ENCODE measurements around the gene SLC7A7.

DNA sequence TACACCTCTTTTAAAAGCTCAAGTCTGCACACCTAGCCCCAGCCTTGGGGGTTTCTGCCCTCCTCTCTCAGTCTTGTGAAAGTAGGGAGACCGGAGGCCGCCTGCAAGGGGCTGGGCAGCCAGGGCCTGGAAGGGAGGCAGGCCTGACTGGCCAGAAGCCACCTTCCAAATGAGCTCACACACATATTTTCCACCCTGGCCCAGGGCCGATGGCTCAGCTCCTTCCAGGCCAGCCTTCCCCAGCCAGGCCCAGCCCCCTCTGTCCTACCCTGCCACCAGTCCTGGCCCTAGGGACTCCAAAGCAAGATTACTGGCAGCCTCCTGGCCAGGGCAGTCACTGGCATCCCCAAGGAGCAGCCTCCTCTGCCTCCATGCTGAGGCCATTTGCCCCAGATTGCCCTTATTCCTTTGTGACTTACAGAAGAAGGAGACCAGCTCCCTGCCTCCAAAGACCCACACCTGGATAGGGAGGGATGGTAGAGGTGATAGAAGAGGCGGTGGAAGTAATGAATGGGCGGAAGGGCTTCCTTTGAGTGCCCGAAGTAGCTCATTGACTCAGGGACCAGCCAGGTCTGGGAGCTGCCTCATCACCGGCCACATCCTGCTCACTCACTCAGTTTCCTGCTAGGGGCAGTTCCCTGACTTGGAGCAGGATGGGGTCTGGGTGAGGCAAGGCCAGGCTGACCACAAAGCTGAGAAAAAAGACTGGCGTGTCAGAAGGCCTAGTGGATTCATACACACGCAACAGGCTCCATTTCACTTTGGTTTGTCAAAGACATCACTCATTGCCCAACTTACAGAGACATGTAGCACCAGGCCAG is 35.9 kb upstream of the SLC7A7 start:
- TF ChIP-seq POLR2A (conservative IDR thresholded peaks at IDR 0.05) = no peak
- TF ChIP-seq, protein P1, sequence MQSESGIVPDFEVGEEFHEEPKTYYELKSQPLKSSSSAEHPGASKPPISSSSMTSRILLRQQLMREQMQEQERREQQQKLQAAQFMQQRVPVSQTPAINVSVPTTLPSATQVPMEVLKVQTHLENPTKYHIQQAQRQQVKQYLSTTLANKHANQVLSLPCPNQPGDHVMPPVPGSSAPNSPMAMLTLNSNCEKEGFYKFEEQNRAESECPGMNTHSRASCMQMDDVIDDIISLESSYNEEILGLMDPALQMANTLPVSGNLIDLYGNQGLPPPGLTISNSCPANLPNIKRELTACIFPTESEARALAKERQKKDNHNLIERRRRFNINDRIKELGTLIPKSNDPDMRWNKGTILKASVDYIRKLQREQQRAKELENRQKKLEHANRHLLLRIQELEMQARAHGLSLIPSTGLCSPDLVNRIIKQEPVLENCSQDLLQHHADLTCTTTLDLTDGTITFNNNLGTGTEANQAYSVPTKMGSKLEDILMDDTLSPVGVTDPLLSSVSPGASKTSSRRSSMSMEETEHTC (IDR thresholded peaks at IDR 0.05) = no peak
- no peak for TF ChIP-seq ZNF134 (CRISPR knock-in tag; conservative IDR thresholded peaks at IDR 0.05)
- TF ChIP-seq ZFP36 (IDR thresholded peaks at IDR 0.05; ENCODE audit: low read depth, low read length, partially characterized antibody) = no peak
- TF ChIP-seq TAF1 (IDR thresholded peaks at IDR 0.05; ENCODE audit: control insufficient read depth, extremely low read depth, insufficient read depth, low read length, severe bottlenecking) = no peak
- no peak for TF ChIP-seq KLF16 (IDR thresholded peaks at IDR 0.05)
- TF ChIP-seq JUNB (CRISPR knock-in tag; conservative IDR thresholded peaks at IDR 0.05) = no peak
- no peak for TF ChIP-seq ZFX (CRISPR knock-in tag; IDR thresholded peaks at IDR 0.05)
- no peak for TF ChIP-seq SMC3 (conservative IDR thresholded peaks at IDR 0.05; ENCODE audit: insufficient read depth, low read depth, low read length)
